GM19035 (cell line): ENCODE results near the gene PLCG1.
A peak's percentile ranks its signal among the peaks of the same experiment; 100 is the strongest.
"Not testable (repeated sequence)": the region's sequence is repeated elsewhere in the genome, so short reads cannot be mapped to it uniquely, and the experiment has no call there.

Experiments used
- ATAC-seq: cut with Tn5 transposase; IDR thresholded peaks from one replicate; pipeline ENCODE4 v1.9.1; 2021; ENCODE audit not compliant: unreplicated experiment

The PLCG1 gene

GRCh38 chr20:41136680-41137613, at the start of gene PLCG1:
TSS of gene PLCG1 (plus strand) at chr20:41137543. CDS start at chr20:41137642, 99 bp downstream.
- peak; percentile 64 for ATAC-seq

GRCh38 chr20:41087777-41088176, 49.6 kb upstream of the PLCG1 start:
- no peak for ATAC-seq

- no peak for ATAC-seq
These were observed 47.8 kb upstream of the PLCG1 start for GRCh38 chr20:41089555-41089954.

- ATAC-seq: no peak
These were observed 45.4 kb upstream of the PLCG1 start for GRCh38 chr20:41091927-41092326.

- ATAC-seq: no peak
These were observed 42.8 kb upstream of the PLCG1 start for GRCh38 chr20:41094353-41095055.

GRCh38 chr20:41095110-41095969, 42.0 kb upstream of the PLCG1 start:
- no peak for ATAC-seq

GRCh38 chr20:41098703-41099250, 38.6 kb upstream of the PLCG1 start:
- ATAC-seq: no peak

GRCh38 chr20:41100001-41100480, 37.3 kb upstream of the PLCG1 start:
- no peak for ATAC-seq

- ATAC-seq: no peak
These were observed 35.7 kb upstream of the PLCG1 start for GRCh38 chr20:41101660-41102059.

GRCh38 chr20:41108531-41108930, 28.8 kb upstream of the PLCG1 start:
- no peak for ATAC-seq

GRCh38 chr20:41110012-41110411, 27.3 kb upstream of the PLCG1 start:
- no peak for ATAC-seq

- no peak for ATAC-seq
These were observed 26.3 kb upstream of the PLCG1 start for GRCh38 chr20:41110930-41111577.

- ATAC-seq: no peak
These were observed 25.8 kb upstream of the PLCG1 start for GRCh38 chr20:41111578-41111951.

GRCh38 chr20:41116282-41116956, 20.9 kb upstream of the PLCG1 start:
- ATAC-seq: no peak

GRCh38 chr20:41118159-41118558, 19.2 kb upstream of the PLCG1 start:
- ATAC-seq: not testable (repeated sequence)

GRCh38 chr20:41118632-41119031, 18.7 kb upstream of the PLCG1 start:
- no peak for ATAC-seq

GRCh38 chr20:41119614-41120561, 17.5 kb upstream of the PLCG1 start:
- ATAC-seq: no peak

GRCh38 chr20:41121399-41121798, 15.9 kb upstream of the PLCG1 start:
- ATAC-seq: no peak

- ATAC-seq: no peak
These were observed 13.7 kb upstream of the PLCG1 start for GRCh38 chr20:41123631-41124030.
